Suppressor macrophage (primary cell): ENCODE results near the gene ADTRP.

Experiments used
- DNase-seq, 4 experiments: peaks; one replicate each; pipeline ENCODE4 v3.0.0-alpha.2; 2020 to 2022

The ADTRP gene

DNA sequence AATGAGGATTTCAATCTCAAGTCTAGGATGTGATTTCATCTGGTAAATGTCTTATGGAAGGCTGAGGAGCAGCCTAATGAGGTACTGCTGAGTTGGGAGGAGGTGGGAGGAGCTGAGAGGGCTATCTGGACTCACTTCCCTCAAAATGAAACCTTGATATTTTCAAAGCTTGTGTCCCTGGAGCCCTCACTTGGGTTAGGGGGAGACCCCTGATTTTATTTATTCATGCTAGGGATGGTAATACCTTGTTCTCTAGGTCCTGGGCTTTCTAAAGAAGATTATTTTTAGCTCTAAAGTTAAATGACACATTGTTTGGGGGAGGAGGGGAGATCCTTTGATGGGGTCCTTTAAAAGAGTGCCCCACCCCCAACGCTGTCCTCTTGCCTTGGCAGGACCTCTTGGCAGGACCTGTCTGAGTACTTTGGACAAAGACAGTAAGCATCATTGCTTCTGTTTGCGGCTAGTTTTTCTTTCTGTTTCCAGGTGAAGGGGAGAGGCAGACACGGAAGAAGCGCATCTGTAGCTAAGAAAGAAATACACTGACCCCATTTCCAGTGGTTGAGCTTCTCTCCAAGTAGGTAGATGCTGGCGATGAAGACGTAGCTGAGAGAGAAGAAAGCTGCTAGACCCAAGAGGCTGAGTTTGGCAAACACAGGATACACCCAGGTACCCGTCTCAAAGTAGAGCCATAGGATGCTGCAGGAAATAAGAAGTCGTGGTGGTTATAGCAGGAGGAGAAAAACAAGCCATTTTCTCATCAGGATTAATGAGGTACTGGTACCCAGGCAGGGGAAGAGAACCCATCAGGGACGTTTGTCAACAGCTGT is 55.6 kb downstream of the ADTRP start:
- peak in 3 of 4 experiments; percentile 20 to 48 (median 44) for DNase-seq

DNA sequence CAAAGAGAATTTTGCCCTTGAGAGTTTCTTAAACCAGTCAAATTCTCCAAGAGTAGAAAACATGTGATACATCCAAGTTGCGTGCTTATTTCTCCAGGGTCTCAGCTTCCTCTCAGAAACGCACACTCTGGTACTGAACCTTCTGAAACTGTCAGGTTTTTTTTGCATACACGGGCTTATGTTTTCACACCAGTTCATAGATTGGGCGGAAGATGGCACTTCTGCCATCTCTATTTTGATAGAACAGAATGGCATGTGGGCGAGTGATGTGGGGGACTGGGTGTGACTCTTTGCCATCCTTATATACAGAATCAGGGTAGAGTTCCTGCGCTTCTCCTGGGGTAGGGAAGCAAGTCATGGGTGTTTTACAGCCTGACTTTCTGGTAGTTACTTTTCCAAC is 56.4 kb downstream of the ADTRP start:
- DNase-seq = peak in 1 of 4 experiments; percentile 19

DNA sequence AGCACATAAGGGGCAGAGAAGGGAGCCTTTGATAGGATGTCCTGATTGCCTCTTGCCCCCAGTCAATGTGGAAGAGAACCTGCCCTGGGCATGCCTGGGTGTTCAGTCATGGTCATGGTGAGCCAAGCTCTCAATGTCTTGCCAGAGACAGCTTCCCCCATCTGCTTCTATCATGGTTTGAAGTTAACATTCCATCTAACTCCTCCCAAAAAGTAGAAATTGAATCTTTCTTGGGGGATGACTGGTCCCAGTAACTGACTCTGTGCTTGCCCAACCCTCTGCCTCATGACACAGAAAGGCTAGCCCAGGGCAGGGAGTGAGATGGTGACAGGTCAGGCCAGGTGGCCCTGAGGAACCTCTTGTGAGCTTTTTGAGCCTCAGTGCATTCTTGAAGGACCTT is 60.1 kb downstream of the ADTRP start:
- no peak for DNase-seq

DNA sequence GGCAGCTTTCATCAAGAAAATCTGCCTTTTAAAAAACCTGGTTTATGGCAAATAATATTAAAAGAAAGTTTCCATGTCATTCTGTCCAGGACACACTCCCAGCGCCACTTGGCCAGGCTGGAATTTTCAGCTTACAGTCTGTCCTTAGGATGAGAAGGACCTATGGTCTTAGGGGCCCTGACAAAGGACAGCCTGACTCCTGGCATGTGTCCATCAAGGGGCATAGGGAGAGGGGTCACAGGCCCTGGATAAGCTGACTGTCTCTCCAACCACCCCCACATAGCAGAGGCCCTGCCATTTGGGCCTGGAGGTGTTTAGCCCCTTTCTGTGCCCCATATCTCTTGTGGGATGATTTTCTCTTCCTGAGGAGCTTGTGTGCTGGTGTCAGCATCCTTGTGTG is 60.6 kb downstream of the ADTRP start:
- no peak for DNase-seq

DNA sequence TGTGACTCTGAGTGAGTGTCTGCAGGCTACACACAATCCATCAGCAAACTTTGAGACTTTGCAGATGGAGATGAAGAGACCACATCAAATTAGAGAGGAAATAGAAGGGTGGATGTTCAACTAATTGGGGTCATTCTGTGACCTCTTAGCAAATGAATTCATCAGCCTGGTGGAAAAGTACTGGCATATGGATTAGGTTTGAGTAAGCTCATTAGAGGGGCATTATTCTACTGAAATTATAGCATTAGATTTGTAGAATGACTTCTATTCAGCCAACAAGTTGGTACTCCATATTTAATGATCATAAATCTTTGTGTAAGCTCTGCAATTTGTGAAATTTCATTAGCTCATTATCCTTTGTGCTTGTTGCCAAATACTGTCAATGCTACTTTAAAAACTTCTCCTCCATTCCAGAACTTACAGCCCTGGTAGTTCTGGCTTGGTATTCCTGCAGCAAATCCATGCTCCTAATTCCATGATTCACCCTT is 63.8 kb downstream of the ADTRP start:
- no peak for DNase-seq

DNA sequence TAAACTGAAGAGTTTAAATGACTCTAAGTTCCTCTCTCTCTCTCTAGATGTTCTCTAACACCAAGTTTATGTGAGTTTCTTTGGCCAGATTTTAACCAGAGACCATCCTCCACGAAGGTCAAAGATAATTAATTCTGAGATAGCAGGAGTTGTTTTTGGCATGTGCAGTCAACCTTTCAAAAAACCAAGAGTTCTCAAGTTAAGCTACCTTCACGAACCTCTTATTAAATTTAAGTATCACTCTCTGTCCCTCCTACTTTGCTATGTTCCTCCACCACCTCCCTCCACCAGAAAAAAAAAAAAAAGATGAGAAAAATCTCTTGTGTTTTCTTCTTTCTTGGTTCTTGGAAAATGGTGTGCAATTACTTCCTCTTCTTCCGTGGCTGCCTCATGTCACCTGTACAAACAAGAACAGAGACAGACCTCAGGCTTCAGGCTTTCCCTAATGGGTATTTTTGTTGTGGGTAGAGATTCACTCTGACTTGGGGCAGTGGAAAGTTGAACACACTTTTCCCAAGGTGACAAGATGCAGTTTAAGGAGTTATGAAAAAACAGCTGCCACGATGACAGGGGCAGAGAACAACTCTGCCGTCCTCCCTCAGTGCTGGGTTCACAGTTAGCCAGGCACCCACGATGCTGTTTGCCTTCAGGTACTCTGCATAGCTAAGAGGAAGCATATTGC is 64.3 kb downstream of the ADTRP start:
- DNase-seq = no peak

DNA sequence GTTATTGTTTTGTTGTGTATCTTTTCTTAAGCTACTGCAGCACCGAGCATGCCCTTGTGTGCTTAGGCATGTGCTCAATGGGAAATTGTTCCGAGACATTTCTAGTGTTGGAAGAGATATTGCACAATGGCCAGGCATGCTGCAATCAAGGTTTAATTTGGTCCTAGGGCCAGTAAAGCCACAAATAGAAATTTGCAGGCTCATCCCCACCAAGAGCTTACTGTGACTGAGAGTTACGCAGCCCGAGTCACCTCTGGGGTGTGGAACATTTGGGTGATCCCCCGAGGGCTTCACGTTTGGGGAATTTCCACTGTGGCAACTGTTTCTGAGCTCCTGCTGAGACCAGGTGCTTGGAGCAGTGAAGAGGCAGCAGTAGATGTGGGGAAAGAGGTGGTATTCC is 65.8 kb downstream of the ADTRP start:
- peak; percentile 77 to 88 (median 86) for DNase-seq

DNA sequence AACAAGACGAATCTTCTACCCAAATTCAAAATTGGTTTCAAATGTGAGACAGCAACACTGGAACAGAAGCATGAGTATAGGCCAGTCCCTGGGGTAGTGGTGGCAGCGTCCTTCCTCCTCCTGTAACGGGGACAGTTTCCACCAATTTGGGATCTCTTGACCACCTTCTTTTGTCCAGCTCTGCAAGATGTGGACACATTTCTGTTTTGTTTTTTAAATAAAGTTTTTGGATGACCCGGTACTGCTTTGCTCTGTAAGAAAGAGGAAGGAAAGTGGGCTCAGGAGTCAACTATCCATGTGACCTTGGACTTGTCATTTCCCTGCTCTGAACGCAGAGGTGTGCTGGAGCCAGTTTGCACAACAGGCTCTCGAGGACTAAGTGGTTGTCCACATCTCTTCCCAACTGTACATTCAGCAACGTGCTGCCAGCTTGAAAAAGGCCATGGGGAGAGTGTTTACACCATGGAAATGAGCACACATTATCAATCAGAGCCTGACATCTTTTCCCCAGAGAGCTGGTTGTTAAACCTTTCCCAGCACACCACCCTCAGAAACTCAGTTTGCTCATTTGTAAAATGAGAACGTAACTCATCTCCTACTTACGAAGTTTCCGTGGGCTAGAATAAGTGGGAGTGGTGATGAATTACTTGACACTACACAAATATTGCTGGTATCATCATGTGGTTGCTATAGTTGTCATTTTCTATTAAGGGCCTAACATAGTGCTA is 66.5 kb downstream of the ADTRP start:
- DNase-seq = peak; percentile 70 to 89 (median 80)

DNA sequence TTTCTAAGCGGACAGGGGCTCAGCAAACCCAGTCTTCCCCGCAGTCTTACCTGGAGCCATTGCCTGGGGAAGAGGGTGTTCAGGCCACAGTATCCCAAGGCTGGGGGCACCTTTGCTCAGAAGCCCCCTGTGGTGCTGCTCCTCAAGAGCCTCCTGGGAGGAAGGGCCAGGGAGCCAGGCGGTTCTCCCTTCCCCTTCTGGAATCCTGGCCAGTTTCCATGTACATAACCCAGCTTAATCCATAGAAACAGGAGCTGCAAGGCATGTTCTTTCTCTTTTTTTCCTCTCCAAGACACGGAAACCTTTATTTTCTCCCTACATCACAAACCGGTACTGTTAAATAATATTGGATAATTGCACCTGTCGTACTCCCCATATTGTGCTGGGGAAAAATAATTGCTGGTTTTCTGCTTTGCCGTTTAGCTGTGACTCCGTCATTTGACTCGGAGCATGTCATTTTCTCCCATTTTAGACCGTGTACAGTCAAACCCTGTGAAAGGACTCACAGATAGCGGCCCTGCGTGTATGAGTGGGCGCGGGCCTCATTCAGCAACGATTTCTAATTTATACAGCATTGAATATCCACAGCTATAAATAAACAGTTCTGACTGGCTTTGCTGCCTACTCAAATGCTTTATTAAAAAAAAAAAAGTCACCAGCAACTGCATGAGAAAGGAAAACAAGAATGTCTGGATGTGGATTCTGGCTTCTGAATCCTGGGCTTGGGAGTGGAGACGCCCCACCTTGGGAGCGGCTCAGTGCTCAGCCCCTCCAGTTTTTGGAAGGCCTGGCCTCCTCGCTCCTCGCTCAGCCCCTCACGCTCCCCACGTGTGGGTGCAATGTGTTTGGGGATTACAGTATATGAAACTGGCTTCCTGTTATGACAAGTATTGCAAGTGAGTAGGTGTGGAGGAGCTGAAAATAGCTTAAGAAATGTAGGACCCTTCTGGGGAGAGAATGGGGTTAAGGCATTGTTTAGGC is 67.3 kb downstream of the ADTRP start:
- DNase-seq = peak; percentile 55 to 81 (median 79)

DNA sequence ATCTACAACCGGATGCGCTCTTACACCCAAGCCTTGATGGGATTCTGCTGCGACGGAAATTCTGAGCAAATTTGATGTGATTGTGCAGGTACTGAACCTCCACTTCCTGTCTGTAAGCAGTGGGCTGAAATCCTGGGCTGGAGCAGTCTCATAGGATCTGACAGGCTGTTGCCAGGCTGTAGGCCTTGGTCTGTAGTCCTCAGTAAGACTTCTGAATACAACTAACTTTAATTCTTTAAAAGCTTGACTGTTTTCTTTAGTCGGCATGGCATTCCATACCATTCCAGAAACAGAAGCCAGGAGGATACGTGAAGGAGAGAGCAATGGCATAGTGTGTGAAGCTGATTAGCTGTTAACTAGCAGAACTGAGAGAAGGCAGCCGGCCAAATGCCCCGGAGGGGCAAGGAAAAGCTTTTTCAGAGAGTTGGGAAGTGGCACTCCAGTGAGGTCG is 68.3 kb downstream of the ADTRP start:
- DNase-seq = no peak

DNA sequence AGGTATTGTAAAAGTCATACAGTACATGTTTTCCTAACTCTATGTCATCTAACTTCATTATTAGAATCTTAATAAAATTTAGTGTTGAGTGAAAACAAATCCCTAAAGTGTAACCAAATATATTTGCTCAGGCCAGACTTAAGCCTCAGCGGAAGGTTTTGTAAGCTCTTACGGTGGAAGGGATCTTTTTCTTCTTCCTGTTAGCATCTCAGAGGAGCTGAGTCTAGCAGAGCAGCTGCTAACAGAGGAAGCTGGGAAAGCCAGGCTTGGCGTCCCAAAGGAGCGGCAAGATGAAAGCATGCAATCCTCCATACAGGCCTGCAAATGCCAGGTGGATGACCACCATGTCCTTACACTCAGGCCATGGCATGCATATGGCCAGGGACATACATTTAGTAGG is 72.4 kb downstream of the ADTRP start:
- peak in 2 of 4 experiments; percentile 19 to 40 for DNase-seq

DNA sequence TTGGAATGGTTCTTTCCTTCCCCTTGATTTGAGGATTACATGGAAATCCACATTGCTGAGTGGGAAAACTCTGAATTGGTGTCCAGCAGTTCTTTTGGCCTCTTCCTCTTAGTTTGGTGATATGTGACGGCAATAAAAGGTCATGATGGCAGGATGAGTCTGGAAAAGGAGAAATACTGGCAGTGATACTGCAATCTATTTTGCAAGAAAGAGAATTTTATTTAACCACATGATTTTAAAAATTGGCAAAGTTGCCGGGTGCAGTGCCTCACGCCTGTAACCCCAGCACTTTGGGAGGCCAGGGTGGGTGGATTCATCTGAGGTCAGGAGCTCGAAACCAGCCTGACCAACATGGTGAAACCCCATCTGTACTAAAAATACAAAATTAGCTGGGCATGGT is 73.1 kb downstream of the ADTRP start:
- peak; percentile 34 to 78 (median 56) for DNase-seq

DNA sequence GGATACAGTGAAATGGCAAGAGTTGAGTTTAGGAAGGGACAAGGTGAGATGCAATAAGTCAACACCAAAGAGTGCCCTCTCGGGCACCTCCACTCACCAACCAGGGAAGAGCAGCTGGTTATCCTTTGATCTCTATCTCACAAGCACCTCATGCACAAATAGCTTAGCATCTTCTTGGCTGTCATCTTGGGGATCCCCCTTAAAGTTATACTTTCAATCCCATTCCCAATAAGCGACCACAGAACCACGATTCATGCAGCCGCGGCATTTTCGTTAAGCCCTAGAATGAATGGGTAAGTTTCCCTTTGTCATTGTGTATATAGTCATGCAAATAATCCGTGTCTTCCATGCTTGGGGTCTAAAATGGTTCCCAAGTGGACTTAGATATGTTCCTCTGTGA is 73.5 kb downstream of the ADTRP start:
- no peak for DNase-seq

DNA sequence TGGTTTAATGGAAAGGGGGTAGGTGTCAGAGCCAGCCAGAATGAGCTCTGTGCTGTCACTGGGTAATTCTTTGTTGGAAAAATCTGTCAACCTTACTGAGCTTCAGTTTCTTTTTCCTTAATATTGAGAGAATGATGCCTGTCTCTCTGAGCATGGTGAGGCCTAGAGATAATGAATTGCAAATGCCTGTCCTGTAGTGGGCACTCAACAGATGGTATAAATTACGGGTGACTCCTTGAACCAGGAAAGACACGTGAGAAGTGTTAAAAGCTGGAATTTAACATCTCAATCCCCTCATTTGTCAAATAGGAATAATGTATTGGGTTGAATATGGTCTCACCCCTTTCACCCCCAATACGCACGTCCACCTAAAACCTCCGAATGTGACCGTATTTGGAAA is 74.9 kb downstream of the ADTRP start:
- no peak for DNase-seq

DNA sequence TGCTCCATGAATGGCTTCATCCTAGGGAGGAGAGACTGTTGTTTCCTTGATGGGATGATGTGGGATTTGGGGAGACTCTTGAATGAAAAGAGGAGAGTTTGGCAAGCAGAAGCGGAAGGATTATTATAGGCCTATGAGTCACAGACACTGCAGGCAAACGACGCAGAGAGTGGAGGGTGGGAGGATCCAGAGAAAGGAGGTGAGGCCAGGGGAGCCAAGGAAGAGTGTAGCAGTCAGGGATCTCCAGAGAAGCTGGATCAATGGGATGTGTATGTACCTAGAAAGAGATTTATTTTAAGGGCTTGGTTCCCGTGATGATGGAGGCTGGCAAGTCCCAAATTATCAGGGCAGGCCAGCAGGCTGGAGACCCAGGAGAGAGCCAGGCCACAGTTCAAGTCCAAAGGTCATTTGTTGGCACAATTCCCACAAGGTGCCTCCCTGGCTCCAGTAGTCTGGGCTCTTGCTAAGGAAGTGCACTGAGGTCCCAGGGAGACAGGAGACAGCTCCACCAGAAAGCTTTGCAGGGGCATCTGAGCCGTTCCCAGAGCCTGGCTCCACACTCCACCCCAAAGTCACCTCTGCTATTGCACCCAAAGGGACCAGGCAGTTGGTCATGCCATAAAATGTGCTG is 76.0 kb downstream of the ADTRP start:
- DNase-seq = peak; percentile 46 to 75 (median 72)

DNA sequence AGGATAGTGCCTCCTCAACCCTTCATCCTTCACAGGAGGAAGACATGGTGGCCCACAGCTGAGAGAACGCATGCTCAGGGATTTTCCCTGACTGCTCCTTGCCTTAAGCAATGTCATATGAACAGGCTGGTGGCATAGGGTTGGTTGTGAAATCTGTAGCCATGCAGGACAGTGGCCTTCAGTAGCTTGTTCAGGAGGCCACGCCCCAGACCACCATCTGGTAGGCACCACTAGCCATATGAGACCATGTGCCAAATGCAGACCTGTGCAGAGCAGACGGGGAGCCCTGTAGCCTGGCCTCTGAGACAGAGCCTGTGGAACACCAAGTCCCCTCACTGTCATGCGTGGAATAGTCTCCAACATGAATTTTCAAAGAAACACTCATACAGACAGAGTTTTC is 76.5 kb downstream of the ADTRP start:
- peak; percentile 60 to 83 (median 78) for DNase-seq

DNA sequence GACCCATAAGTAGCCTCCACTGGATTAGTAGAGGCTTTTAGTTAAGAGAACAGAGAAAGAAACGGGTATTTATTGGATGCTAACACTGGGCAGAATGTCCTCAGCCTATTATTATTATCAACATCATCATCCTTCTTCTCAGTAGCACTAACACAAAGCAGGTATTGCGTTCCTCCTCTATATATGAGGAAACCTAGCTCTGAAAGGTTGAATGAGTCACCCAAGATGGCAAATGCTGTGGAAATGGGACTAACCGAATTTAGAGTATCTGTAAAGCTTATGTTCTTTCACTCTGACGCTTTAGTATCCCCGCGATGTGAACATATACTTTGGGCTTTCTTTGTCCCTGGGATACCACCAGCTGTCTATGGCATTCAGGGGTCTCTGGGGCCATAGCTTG is 77.0 kb downstream of the ADTRP start:
- peak in 1 of 4 experiments; percentile 11 for DNase-seq

DNA sequence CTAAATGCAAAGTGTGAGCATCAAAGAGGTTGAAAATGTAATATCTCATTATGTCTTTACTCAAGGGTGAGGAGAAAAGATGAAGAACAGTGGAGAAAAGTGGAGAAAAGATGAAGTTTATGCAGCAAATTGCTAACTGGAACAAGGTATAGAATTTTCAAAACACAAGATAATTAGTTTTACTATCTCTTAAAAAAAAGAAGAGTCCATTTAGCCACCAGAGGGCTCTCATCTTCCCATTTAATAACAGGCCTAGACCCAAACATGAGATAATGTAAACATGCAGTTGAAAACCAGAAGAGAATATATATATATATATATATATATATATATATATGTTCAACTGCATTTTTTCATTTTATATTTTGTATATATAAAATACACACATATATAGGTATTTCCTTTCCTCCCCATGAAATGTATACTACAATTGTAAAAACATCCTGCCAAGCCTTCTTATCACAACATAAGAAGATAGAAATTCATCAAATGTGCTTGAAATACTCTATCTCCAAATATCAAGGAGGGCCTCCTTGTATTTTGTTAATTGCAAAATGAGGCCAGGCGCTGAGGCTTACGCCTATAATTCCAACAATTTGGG is 78.4 kb downstream of the ADTRP start:
- peak; percentile 51 to 86 (median 72) for DNase-seq

DNA sequence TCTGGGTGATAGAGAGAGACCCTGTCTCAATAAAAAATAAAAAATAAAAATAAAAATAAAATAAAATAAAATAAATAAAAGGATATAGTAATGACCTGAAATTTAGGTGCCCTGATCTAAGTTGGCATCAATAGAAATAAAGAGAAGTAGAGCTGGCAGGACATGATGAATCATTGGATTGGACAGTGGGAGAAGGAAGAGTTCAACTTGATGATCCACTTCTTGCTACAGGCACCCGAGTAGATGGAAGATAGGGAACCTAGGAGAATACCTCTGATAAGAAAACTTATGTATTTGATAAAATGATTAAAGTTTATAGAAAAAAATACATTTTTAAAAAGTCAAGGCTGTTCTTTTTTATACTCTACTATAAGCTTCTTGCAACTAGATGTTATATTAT is 79.0 kb downstream of the ADTRP start:
- DNase-seq = peak in 3 of 4 experiments; percentile 18 to 61 (median 58)

DNA sequence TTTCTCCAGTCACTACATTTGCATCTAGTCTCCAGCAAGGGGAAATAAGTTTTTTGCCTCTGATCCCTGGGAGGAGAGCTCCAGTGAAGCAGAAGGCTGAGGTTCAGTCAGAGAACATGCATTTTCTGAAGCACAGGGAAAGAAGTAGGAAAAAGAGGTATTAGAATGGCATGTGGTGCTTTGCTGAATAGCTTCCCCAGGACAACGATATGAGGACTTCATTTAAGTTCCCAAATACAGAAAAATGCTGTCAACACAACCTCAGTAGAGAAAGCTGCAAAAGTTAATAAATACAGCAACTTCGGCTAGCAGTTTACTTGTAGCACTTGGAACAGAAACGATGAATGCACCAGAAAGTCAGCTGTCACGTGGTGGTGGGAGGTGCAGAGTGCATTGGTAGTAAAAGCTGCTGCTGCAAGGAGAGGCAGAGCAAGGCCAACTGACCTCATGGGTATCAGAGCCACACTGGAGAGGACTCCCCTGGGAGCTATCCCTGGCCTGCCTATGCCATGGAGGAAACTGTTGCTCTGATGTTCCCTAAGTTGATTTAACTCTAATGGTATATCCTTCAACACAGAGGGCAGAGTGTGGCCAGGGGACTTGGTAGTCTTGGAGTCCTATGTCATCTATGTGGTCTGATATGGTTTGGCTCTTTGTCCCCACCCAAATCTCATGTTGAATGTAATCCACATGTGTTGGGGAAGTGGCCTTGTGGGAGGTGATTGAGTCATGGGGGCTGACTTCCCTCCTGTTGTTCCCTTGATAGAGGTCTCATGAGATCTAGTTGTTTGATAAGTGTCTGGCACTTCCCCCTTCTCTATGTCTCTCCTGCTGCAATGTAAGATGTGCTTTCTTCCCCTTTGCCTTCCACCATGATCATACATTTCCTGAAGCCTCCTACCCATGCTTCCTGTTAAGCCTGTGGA is 85.9 kb downstream of the ADTRP start:
- peak; percentile 48 to 76 (median 65) for DNase-seq
